Osteoblast (primary cell): ENCODE measurements around the gene TMED9. TPM values are rescaled to one million over a fixed set of nuclear protein-coding genes. Genes with fewer than 3 reads are reported as not detected.
"Not testable (repeated sequence)": the region's sequence is repeated elsewhere in the genome, so short reads cannot be mapped to it uniquely, and the experiment has no call there.

Experiments
- DNase-seq: peaks from one replicate; pipeline ENCODE4 v3.0.0; 2011; ENCODE audit warnings: low spot score, mixed read lengths; ENCODE audit not compliant: insufficient read length; ENCODE audit errors: missing footprints
- H2AFZ ChIP-seq: 2 replicates; pipeline ENCODE4 v1.6.0; 2011; ENCODE audit warnings: mild to moderate bottlenecking, low read length
- H3K27ac ChIP-seq: 2 replicates; pipeline ENCODE4 v1.5.1; 2011; ENCODE audit warnings: mild to moderate bottlenecking, low read depth, low read length, moderate library complexity
- H3K27me3 ChIP-seq: 2 replicates; pipeline ENCODE4 v1.6.0; 2012; ENCODE audit warnings: mild to moderate bottlenecking, control low read depth, inconsistent platforms, low read length, moderate library complexity; ENCODE audit not compliant: insufficient read depth
- H3K36me3 ChIP-seq: 2 replicates; pipeline ENCODE4 v1.5.1; 2011; ENCODE audit warnings: mild to moderate bottlenecking, low read length, control low read depth, moderate library complexity; ENCODE audit not compliant: insufficient read depth
- H3K4me1 ChIP-seq: 2 replicates; pipeline ENCODE4 v1.5.1; 2011; ENCODE audit warnings: mild to moderate bottlenecking, low read length, control low read depth, moderate library complexity; ENCODE audit not compliant: insufficient read depth
- H3K4me2 ChIP-seq: 2 replicates; pipeline ENCODE4 v1.6.0; 2011; ENCODE audit warnings: mild to moderate bottlenecking, low read length; ENCODE audit not compliant: insufficient read depth
- H3K4me3 ChIP-seq: fragments of 200-600 bp; sonication (generic); 3 replicates; pipeline ENCODE4 v1.5.1; 2012; ENCODE audit warnings: mild to moderate bottlenecking, low read length, inconsistent platforms; ENCODE audit not compliant: insufficient read depth
- H3K79me2 ChIP-seq: 2 replicates; pipeline ENCODE4 v1.6.0; 2012; ENCODE audit warnings: mild to moderate bottlenecking, low read length, control low read depth, inconsistent platforms; ENCODE audit not compliant: insufficient read depth
- H3K9me3 ChIP-seq: 2 replicates; pipeline ENCODE4 v1.5.1; 2011; ENCODE audit warnings: low read depth, low read length, control low read depth
- H4K20me1 ChIP-seq: 2 replicates; pipeline ENCODE4 v1.6.0; 2012; ENCODE audit warnings: mild to moderate bottlenecking, low read length, control low read depth; ENCODE audit not compliant: insufficient read depth
- CTCF ChIP-seq: IDR thresholded peaks from 2 replicates; pipeline ENCODE4 v1.5.1; 2011; ENCODE audit warnings: mild to moderate bottlenecking, low read depth, low read length, moderate library complexity; ENCODE audit errors: extremely low read depth
- total RNA-seq: library from RNA; depleted of rRNA; stranded (reverse); fragments of >200 nt; gene quantifications from 2 replicates; pipeline ENCODE4 v1.2.3, GENCODE V29; 2012

Gene TMED9
- total RNA-seq, 1 donor: 96.6 TPM

- Histone ChIP-seq H3K27me3 (no peaks in the 10 kb centered on the region), H2AFZ (no peak overlapping the region), H3K36me3 (peaks cover 3% of the 10 kb centered on the region), H3K4me2 (no peak overlapping the region), H3K4me1 (no peaks in the 10 kb centered on the region), H3K9me3 (no peaks in the 10 kb centered on the region), H3K4me3 (no peak overlapping the region), H3K79me2 (no peaks in the 10 kb centered on the region), H4K20me1 (peaks cover 14% of the 10 kb centered on the region), H3K27ac (no peak overlapping the region)
- peak; percentile 52 for DNase-seq
- no peak for TF ChIP-seq CTCF
These were observed 19.6 kb downstream of the TMED9 start for GRCh38 chr5:177611446-177612214.

GRCh38 chr5:177612215-177612673 lies 20.2 kb downstream of the TMED9 start:
- Histone ChIP-seq H2AFZ (no peak overlapping the region), H3K27ac (no peak overlapping the region), H3K27me3 (no peaks in the 10 kb centered on the region), H3K4me2 (no peak overlapping the region), H3K4me1 (no peaks in the 10 kb centered on the region), H3K36me3 (peaks cover 3% of the 10 kb centered on the region), H3K79me2 (no peaks in the 10 kb centered on the region), H3K4me3 (no peak overlapping the region), H4K20me1 (peaks cover 8% of the 10 kb centered on the region), H3K9me3 (no peaks in the 10 kb centered on the region)
- no peak for DNase-seq
- no peak for TF ChIP-seq CTCF

- H3K4me1 ChIP-seq: no peaks in the 10 kb centered on the region
- no peak overlapping the region for H3K4me3 ChIP-seq
- H4K20me1 ChIP-seq: no peaks in the 10 kb centered on the region
- no peak overlapping the region for H3K27ac ChIP-seq
- H2AFZ ChIP-seq: no peak overlapping the region
- H3K9me3 ChIP-seq: no peaks in the 10 kb centered on the region
- H3K4me2 ChIP-seq: no peak overlapping the region
- no peak for TF ChIP-seq CTCF
- H3K27me3 ChIP-seq: no peaks in the 10 kb centered on the region
- peaks cover 14% of the 10 kb centered on the region for H3K36me3 ChIP-seq
- no peaks in the 10 kb centered on the region for H3K79me2 ChIP-seq
- no peak for DNase-seq
These were observed 28.6 kb downstream of the TMED9 start for GRCh38 chr5:177620560-177620959.

- not testable (repeated sequence) for H3K27ac ChIP-seq, H3K4me1 ChIP-seq, H3K4me3 ChIP-seq, H3K9me3 ChIP-seq, H3K27me3 ChIP-seq, H2AFZ ChIP-seq, H4K20me1 ChIP-seq, H3K79me2 ChIP-seq, DNase-seq, H3K4me2 ChIP-seq
- peaks cover 11% of the 10 kb centered on the region for H3K36me3 ChIP-seq
These were observed 32.2 kb downstream of the TMED9 start for GRCh38 chr5:177624172-177624571.

GRCh38 chr5:177630186-177630585 lies 38.2 kb downstream of the TMED9 start:
- H3K27me3 ChIP-seq: not testable (repeated sequence)

GRCh38 chr5:177634912-177635311 lies 42.9 kb downstream of the TMED9 start:
- not testable (repeated sequence) for DNase-seq, H3K27me3 ChIP-seq, H3K4me2 ChIP-seq, H2AFZ ChIP-seq, H3K4me1 ChIP-seq, H3K36me3 ChIP-seq, H3K9me3 ChIP-seq, H4K20me1 ChIP-seq, H3K79me2 ChIP-seq, H3K27ac ChIP-seq, H3K4me3 ChIP-seq

More at GRCh38 chr5:177630186-177630585, 38.2 kb downstream of the TMED9 start:
- not testable (repeated sequence) for H3K9me3 ChIP-seq, H2AFZ ChIP-seq, DNase-seq, H3K79me2 ChIP-seq, H3K4me2 ChIP-seq, H3K36me3 ChIP-seq, H3K27ac ChIP-seq, H3K4me1 ChIP-seq, H4K20me1 ChIP-seq, H3K4me3 ChIP-seq

- H3K27ac ChIP-seq, H3K79me2 ChIP-seq, H3K36me3 ChIP-seq, H3K27me3 ChIP-seq, DNase-seq, H4K20me1 ChIP-seq, H3K4me2 ChIP-seq, H3K4me3 ChIP-seq, H3K9me3 ChIP-seq, H3K4me1 ChIP-seq, H2AFZ ChIP-seq: not testable (repeated sequence)
These were observed 53.5 kb downstream of the TMED9 start for GRCh38 chr5:177645462-177645861.
